Measurements from ENCODE around the gene TSPAN9. TPM values are rescaled to one million over a fixed set of nuclear protein-coding genes. Genes with fewer than 3 reads are reported as not detected.

Gene TSPAN9
- total RNA-seq, 1 donor from 2014 or later: 7.8 TPM

- no peak overlapping the region for H3K27ac ChIP-seq
- H3K9ac ChIP-seq: no peak overlapping the region
- peak overlapping the region; percentile 19 for H3K4me3 Mint-ChIP-seq
- H3K4me3 ChIP-seq: no peak overlapping the region
- H3K79me2 ChIP-seq (ENCODE audit: low read depth): no peaks in the 10 kb centered on the region
- H3K9me3 ChIP-seq (ENCODE audit: low read depth): no peaks in the 10 kb centered on the region
- peaks cover 48% of the 10 kb centered on the region for H3F3A ChIP-seq (ENCODE audit: low read depth)
- H3K4me2 ChIP-seq: no peak overlapping the region
- no peak overlapping the region for H2AFZ ChIP-seq (replicated peaks)
- peaks cover 61% of the 10 kb centered on the region for H3K4me1 Mint-ChIP-seq
- peak; percentile 76 for DNase-seq (ENCODE audit: low spot score)
- no peaks in the 10 kb centered on the region for H3K36me3 ChIP-seq
- H3K27me3 ChIP-seq: peaks cover 53% of the 10 kb centered on the region
- peaks cover 49% of the 10 kb centered on the region for H3K4me1 ChIP-seq
- TF ChIP-seq EZH2phosphoT487 (IDR thresholded peaks at IDR 0.05) (no peak), CTCF (IDR thresholded peaks at IDR 0.05) (peak; percentile 96), EZH2 (IDR thresholded peaks at IDR 0.05) (no peak)
- H3K36me3 Mint-ChIP-seq: peaks cover 3% of the 10 kb centered on the region
- peaks cover 34% of the 10 kb centered on the region for H3K27me3 Mint-ChIP-seq (ENCODE audit: insufficient read depth, low read depth)
- peaks cover 3% of the 10 kb centered on the region for H3K9me3 Mint-ChIP-seq
- no peak overlapping the region for H3K27ac Mint-ChIP-seq
- peaks cover 86% of the 10 kb centered on the region for H4K20me1 ChIP-seq (ENCODE audit: low read depth)
These were observed 125.7 kb downstream of the TSPAN9 start for GRCh38 chr12:3202734-3203446.

- Mint-ChIP-seq H3K4me1 (peaks cover 67% of the 10 kb centered on the region), H3K27me3 (ENCODE audit: insufficient read depth, low read depth) (peaks cover 38% of the 10 kb centered on the region), H3K9me3 (peaks cover 3% of the 10 kb centered on the region), H3K4me3 (no peak overlapping the region), H3K36me3 (peaks cover 3% of the 10 kb centered on the region), H3K27ac (no peak overlapping the region)
- Histone ChIP-seq H3K9me3 (ENCODE audit: low read depth) (no peaks in the 10 kb centered on the region), H3K4me3 (no peak overlapping the region), H3K27me3 (peaks cover 49% of the 10 kb centered on the region), H3K9ac (no peak overlapping the region), H3K79me2 (ENCODE audit: low read depth) (no peaks in the 10 kb centered on the region), H3F3A (ENCODE audit: low read depth) (peaks cover 48% of the 10 kb centered on the region), H3K36me3 (no peaks in the 10 kb centered on the region), H3K4me2 (no peak overlapping the region), H4K20me1 (ENCODE audit: low read depth) (peaks cover 91% of the 10 kb centered on the region), H3K4me1 (peaks cover 54% of the 10 kb centered on the region), H2AFZ (replicated peaks) (no peak overlapping the region), H3K27ac (no peak overlapping the region)
- no peak for TF ChIP-seq EZH2phosphoT487 (IDR thresholded peaks at IDR 0.05)
- no peak for TF ChIP-seq EZH2 (IDR thresholded peaks at IDR 0.05)
- no peak for TF ChIP-seq CTCF (IDR thresholded peaks at IDR 0.05)
- DNase-seq (ENCODE audit: low spot score): no peak
These were observed 126.5 kb downstream of the TSPAN9 start for GRCh38 chr12:3203713-3204112.

- no peaks in the 10 kb centered on the region for H3K9me3 Mint-ChIP-seq
- no peak for TF ChIP-seq EZH2phosphoT487 (IDR thresholded peaks at IDR 0.05)
- no peak for TF ChIP-seq CTCF (IDR thresholded peaks at IDR 0.05)
- TF ChIP-seq EZH2 (IDR thresholded peaks at IDR 0.05): no peak
These were observed 127.0 kb downstream of the TSPAN9 start for GRCh38 chr12:3204143-3204542.

More at GRCh38 chr12:3204143-3204542, 127.0 kb downstream of the TSPAN9 start:
- Mint-ChIP-seq H3K4me3 (no peak overlapping the region), H3K4me1 (peaks cover 64% of the 10 kb centered on the region), H3K27me3 (ENCODE audit: insufficient read depth, low read depth) (peaks cover 36% of the 10 kb centered on the region), H3K36me3 (no peaks in the 10 kb centered on the region), H3K27ac (no peak overlapping the region)
- Histone ChIP-seq H3K27ac (no peak overlapping the region), H3F3A (ENCODE audit: low read depth) (peaks cover 47% of the 10 kb centered on the region), H3K4me1 (peaks cover 54% of the 10 kb centered on the region), H4K20me1 (ENCODE audit: low read depth) (peaks cover 91% of the 10 kb centered on the region), H3K4me2 (no peak overlapping the region), H3K27me3 (peaks cover 45% of the 10 kb centered on the region), H3K9ac (no peak overlapping the region), H2AFZ (replicated peaks) (no peak overlapping the region), H3K79me2 (ENCODE audit: low read depth) (no peaks in the 10 kb centered on the region), H3K36me3 (no peaks in the 10 kb centered on the region), H3K9me3 (ENCODE audit: low read depth) (no peaks in the 10 kb centered on the region), H3K4me3 (no peak overlapping the region)
- DNase-seq (ENCODE audit: low spot score): no peak
